Peyer's patch (tissue), 4 donors: ENCODE data around the gene RAPGEF5.

ENCODE experiments used
- POLR2A ChIP-seq, 2 donors: fragments of 450-650 bp; IDR thresholded peaks; one replicate each; pipeline ENCODE4 v1.5.1; 2017; ENCODE audit warnings: antibody characterized with exemption in 2 of 2, mild to moderate bottlenecking in 2 of 2, moderate library complexity in 2 of 2
- TF ChIP-seq, protein P1 (sequence below), 6 experiments: fragments of 450-650 bp in 4 of 6; fragments of 200-600 bp in 2 of 6; sonication (generic) in 1 of 6; IDR thresholded peaks; one replicate each; pipeline ENCODE4 v1.5.1; 2017 to 2019; ENCODE audit warnings: antibody characterized with exemption in 6 of 6, mild to moderate bottlenecking in 3 of 6, moderate library complexity in 1 of 6

DNA sequence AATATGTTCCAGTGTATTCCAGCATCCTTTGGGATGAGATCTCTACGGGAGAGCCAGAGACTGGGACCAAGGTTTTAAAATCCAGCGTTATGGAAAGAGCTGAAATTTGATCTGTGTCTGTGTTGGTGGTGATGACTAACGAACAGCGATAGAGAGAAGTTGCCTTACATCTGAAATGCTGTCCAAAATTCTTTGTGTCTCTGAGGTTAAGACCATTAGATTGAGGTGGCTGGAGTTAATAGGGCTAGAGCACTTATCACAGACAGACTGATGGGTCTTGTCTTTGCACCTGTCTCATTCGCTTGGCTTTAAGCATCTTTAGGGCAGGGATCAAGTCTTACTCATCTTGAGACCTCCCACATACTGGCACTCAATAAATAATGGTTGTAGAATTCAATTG, 41.0 kb upstream of the RAPGEF5 start:
- TF ChIP-seq, protein P1, sequence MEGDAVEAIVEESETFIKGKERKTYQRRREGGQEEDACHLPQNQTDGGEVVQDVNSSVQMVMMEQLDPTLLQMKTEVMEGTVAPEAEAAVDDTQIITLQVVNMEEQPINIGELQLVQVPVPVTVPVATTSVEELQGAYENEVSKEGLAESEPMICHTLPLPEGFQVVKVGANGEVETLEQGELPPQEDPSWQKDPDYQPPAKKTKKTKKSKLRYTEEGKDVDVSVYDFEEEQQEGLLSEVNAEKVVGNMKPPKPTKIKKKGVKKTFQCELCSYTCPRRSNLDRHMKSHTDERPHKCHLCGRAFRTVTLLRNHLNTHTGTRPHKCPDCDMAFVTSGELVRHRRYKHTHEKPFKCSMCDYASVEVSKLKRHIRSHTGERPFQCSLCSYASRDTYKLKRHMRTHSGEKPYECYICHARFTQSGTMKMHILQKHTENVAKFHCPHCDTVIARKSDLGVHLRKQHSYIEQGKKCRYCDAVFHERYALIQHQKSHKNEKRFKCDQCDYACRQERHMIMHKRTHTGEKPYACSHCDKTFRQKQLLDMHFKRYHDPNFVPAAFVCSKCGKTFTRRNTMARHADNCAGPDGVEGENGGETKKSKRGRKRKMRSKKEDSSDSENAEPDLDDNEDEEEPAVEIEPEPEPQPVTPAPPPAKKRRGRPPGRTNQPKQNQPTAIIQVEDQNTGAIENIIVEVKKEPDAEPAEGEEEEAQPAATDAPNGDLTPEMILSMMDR (IDR thresholded peaks at IDR 0.05) = no peak
- no peak for TF ChIP-seq POLR2A (IDR thresholded peaks at IDR 0.05)
